Measurements from ENCODE around the gene BICDL1.

DNA sequence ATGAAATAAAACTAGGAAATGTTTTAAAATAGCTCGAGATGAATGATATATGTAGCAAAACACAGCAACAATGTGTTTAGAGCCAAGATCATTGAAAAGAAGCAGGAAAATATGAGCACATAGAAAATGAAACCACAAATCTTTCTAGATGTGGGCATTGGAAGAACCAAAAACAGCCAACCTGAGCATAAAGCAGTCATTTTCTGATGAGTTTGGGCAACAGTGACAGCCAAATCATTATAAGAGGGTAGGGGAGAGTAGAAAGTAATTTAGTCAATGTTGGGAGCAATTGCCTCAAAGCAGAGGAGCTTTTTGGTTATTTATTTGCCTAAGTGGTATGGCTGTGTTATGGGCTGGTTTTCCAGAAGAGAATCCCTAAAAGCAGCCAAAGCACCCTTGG, 8.8 kb upstream of the BICDL1 start:
- TF ChIP-seq POLR2AphosphoS5 (IDR thresholded peaks at IDR 0.05; ENCODE audit: low read depth, low read length) = no peak
- TF ChIP-seq TAF1 (IDR thresholded peaks at IDR 0.05; ENCODE audit: borderline replicate concordance, low read depth, low read length) = no peak
